GM23338 (cell line): ENCODE data around the gene SLC1A3. TPM values are rescaled to one million over a fixed set of nuclear protein-coding genes. Genes with fewer than 3 reads are reported as not detected.

ENCODE experiments used
- ATAC-seq: fragments of 200-7000 bp; cut with Tn5 transposase; 3 replicates; pipeline ENCODE4 v1.9.1; 2020
- DNase-seq: peaks from one replicate; pipeline ENCODE4 v3.0.0-alpha.2; 2015; ENCODE audit warnings: low spot score
- H2AFZ ChIP-seq: fragments of 200-600 bp; sonication (generic); 2 replicates; pipeline ENCODE4 v1.8.0; 2016; ENCODE audit warnings: antibody characterized with exemption, mild to moderate bottlenecking, moderate library complexity
- H3F3A ChIP-seq: fragments of 200-600 bp; sonication (generic); replicated peaks from 2 replicates; pipeline ENCODE4 v1.8.0; 2017; ENCODE audit warnings: antibody characterized with exemption, mixed run types, low read depth
- H3K27ac ChIP-seq: fragments of 200-600 bp; sonication (generic); 2 replicates; pipeline ENCODE4 v1.6.1; 2016; ENCODE audit warnings: low read depth
- H3K27me3 ChIP-seq: fragments of 200-600 bp; sonication (generic); 2 replicates; pipeline ENCODE4 v1.8.0; 2016; ENCODE audit warnings: mild to moderate bottlenecking, mixed run types, moderate library complexity; ENCODE audit not compliant: insufficient read depth
- H3K36me3 ChIP-seq: fragments of 200-600 bp; sonication (generic); 2 replicates; pipeline ENCODE4 v1.8.0; 2016; ENCODE audit warnings: mild to moderate bottlenecking; ENCODE audit not compliant: insufficient read depth
- H3K4me1 ChIP-seq: fragments of 200-600 bp; sonication (generic); 2 replicates; pipeline ENCODE4 v1.8.0; 2016; ENCODE audit warnings: mild to moderate bottlenecking, moderate library complexity; ENCODE audit not compliant: insufficient read depth
- H3K4me2 ChIP-seq: fragments of 200-600 bp; sonication (generic); 2 replicates; pipeline ENCODE4 v1.7.1; 2017; ENCODE audit warnings: mixed run types
- H3K4me3 ChIP-seq: fragments of 200-600 bp; sonication (generic); 2 replicates; pipeline ENCODE4 v1.6.1; 2016; ENCODE audit warnings: mixed run types
- H3K79me2 ChIP-seq: fragments of 200-600 bp; sonication (generic); replicated peaks from 2 replicates; pipeline ENCODE4 v1.8.0; 2017; ENCODE audit warnings: mild to moderate bottlenecking; ENCODE audit not compliant: insufficient read depth
- H3K9me2 ChIP-seq: fragments of 200-600 bp; sonication (generic); 2 replicates; pipeline ENCODE4 v1.8.0; 2017; ENCODE audit not compliant: insufficient read depth
- H4K20me1 ChIP-seq: fragments of 200-600 bp; sonication (generic); replicated peaks from 2 replicates; pipeline ENCODE4 v1.8.0; 2017; ENCODE audit warnings: mild to moderate bottlenecking; ENCODE audit not compliant: insufficient read depth
- H3K27ac Mint-ChIP-seq: 2 replicates; pipeline ENCODE4 v1.8.0; 2020; ENCODE audit warnings: inconsistent platforms, mild to moderate bottlenecking, moderate library complexity, mixed read lengths
- H3K27me3 Mint-ChIP-seq: 3 replicates; pipeline ENCODE4 v1.8.0; 2022; ENCODE audit warnings: low read depth, mild to moderate bottlenecking, moderate library complexity, mixed read lengths, inconsistent platforms; ENCODE audit not compliant: insufficient read depth, poor library complexity
- H3K36me3 Mint-ChIP-seq: 3 replicates; pipeline ENCODE4 v1.8.0; 2021; ENCODE audit warnings: low read depth, mild to moderate bottlenecking, inconsistent platforms, moderate library complexity, mixed read lengths
- H3K4me1 Mint-ChIP-seq: 3 replicates; pipeline ENCODE4 v1.8.0; 2020; ENCODE audit warnings: mild to moderate bottlenecking, inconsistent platforms, mixed read lengths
- H3K4me3 Mint-ChIP-seq: 3 replicates; pipeline ENCODE4 v1.8.0; 2021; ENCODE audit warnings: moderate library complexity, mild to moderate bottlenecking, inconsistent platforms, mixed read lengths
- H3K9me3 Mint-ChIP-seq: 3 replicates; pipeline ENCODE4 v1.8.0; 2020; ENCODE audit warnings: moderate library complexity, mild to moderate bottlenecking, inconsistent platforms, mixed read lengths
- CREB1 ChIP-seq: fragments of 250-450 bp; sonication (Bioruptor Pico); IDR thresholded peaks from 2 replicates; pipeline ENCODE4 v1.5.0; 2020; ENCODE audit warnings: low read depth, mild to moderate bottlenecking, moderate library complexity
- CTCF ChIP-seq, 2 experiments: fragments of 200-600 bp in 1 of 2; sonication (generic) in 1 of 2; conservative IDR thresholded peaks; 2 replicates each; pipeline versions ENCODE4 v1.5.1 to v1.6.1; 2016 to 2017; ENCODE audit warnings: antibody characterized with exemption in 2 of 2, low read depth in 2 of 2, mild to moderate bottlenecking in 2 of 2, moderate library complexity in 1 of 2
- ETS1 ChIP-seq: IDR thresholded peaks from 2 replicates; pipeline ENCODE4 v1.6.1; 2016; ENCODE audit warnings: antibody characterized with exemption
- EZH2 ChIP-seq: fragments of 200-600 bp; sonication (generic); IDR thresholded peaks from one replicate; pipeline ENCODE4 v1.8.0; 2017; ENCODE audit warnings: antibody characterized with exemption, mild to moderate bottlenecking, low read depth; ENCODE audit not compliant: unreplicated experiment
- EZH2phosphoT487 ChIP-seq: fragments of 200-600 bp; sonication (generic); IDR thresholded peaks from one replicate; pipeline ENCODE4 v1.8.1; 2018; ENCODE audit warnings: antibody characterized with exemption; ENCODE audit not compliant: unreplicated experiment
- JUNB ChIP-seq: IDR thresholded peaks from one replicate; pipeline ENCODE4 v1.6.1; 2016; ENCODE audit warnings: antibody characterized with exemption; ENCODE audit not compliant: unreplicated experiment
- NANOG ChIP-seq: IDR thresholded peaks from 2 replicates; pipeline ENCODE4 v1.6.1; 2016; ENCODE audit warnings: antibody characterized with exemption, borderline replicate concordance
- POLR2AphosphoS5 ChIP-seq: IDR thresholded peaks from 2 replicates; pipeline ENCODE4 v1.6.1; 2016; ENCODE audit warnings: antibody characterized with exemption, low read depth
- STAT1 ChIP-seq: IDR thresholded peaks from one replicate; pipeline ENCODE4 v1.6.1; 2016; ENCODE audit warnings: antibody characterized with exemption; ENCODE audit not compliant: unreplicated experiment
- ZNF114 ChIP-seq: fragments of 250-450 bp; sonication (Bioruptor Pico); IDR thresholded peaks from 2 replicates; pipeline ENCODE4 v1.5.0; 2020; ENCODE audit warnings: mild to moderate bottlenecking, moderate library complexity
- ZNF331 ChIP-seq: fragments of 250-450 bp; sonication (Bioruptor Pico); IDR thresholded peaks from 2 replicates; pipeline ENCODE4 v1.5.0; 2020; ENCODE audit warnings: low read depth, mild to moderate bottlenecking, moderate library complexity
- ZNF462 ChIP-seq: fragments of 250-450 bp; sonication (Bioruptor Pico); IDR thresholded peaks from 2 replicates; pipeline ENCODE4 v1.5.0; 2020; ENCODE audit warnings: mild to moderate bottlenecking, moderate library complexity
- polyA plus RNA-seq: library from polyadenylated mRNA; unstranded; fragments of >200 nt; fragmentation: Nextera tagmentation; extraction: Ambion mirVana; gene quantifications from 2 replicates; pipeline ENCODE4 v1.2.1, GENCODE V29; 2016
- total RNA-seq: library from RNA; depleted of rRNA; stranded (reverse); fragments of >200 nt; shearing (Covaris generic); gene quantifications from 2 replicates; pipeline ENCODE4 v1.2.3, GENCODE V29; 2014

The SLC1A3 gene
- total and polyA plus RNA-seq, 2 experiments from 2014 or later: 29.0 to 40.7 TPM

- H3K9me3 Mint-ChIP-seq: no peaks in the 10 kb centered on the region
- H2AFZ ChIP-seq: no peak overlapping the region
- H3K36me3 ChIP-seq: no peaks in the 10 kb centered on the region
- H3K4me3 ChIP-seq: no peak overlapping the region
- TF ChIP-seq EZH2phosphoT487 (no peak), JUNB (no peak), ZNF331 (CRISPR knock-in tag) (no peak)
- H3K79me2 ChIP-seq: no peaks in the 10 kb centered on the region
- no peak for DNase-seq
- H3K4me1 ChIP-seq: no peaks in the 10 kb centered on the region; the same call in 1 of the 2 replicates
- no peaks in the 10 kb centered on the region for H3K9me2 ChIP-seq
- H3K27ac Mint-ChIP-seq: no peak overlapping the region
- no peak overlapping the region for H3K27ac ChIP-seq
- H3K4me1 Mint-ChIP-seq: peaks cover 6% of the 10 kb centered on the region
- H3K4me3 Mint-ChIP-seq: no peak overlapping the region
- no peaks in the 10 kb centered on the region for H4K20me1 ChIP-seq
- no peak for ATAC-seq
- no peak overlapping the region for H3K4me2 ChIP-seq
- no peaks in the 10 kb centered on the region for H3F3A ChIP-seq
- H3K27me3 Mint-ChIP-seq: peaks cover 6% of the 10 kb centered on the region
- H3K36me3 Mint-ChIP-seq: no peaks in the 10 kb centered on the region
- no peaks in the 10 kb centered on the region for H3K27me3 ChIP-seq
Observed at GRCh38 chr5:36730537-36731216, 124.3 kb downstream of the SLC1A3 start.

- no peak overlapping the region for H3K27ac Mint-ChIP-seq
- TF ChIP-seq CREB1 (CRISPR knock-in tag) (no peak), STAT1 (no peak), ETS1 (no peak), EZH2 (no peak), EZH2phosphoT487 (no peak), ZNF114 (CRISPR knock-in tag) (no peak), JUNB (no peak), ZNF462 (CRISPR knock-in tag) (no peak), CTCF (conservative IDR thresholded peaks at IDR 0.05; ENCODE audit: low read depth in 2 of 2) (no peak), NANOG (no peak), ZNF331 (CRISPR knock-in tag) (no peak), POLR2AphosphoS5 (no peak)
Observed at GRCh38 chr5:36733183-36733582, 126.8 kb downstream of the SLC1A3 start.

More at GRCh38 chr5:36733183-36733582, 126.8 kb downstream of the SLC1A3 start:
- no peaks in the 10 kb centered on the region for H3K4me1 ChIP-seq
- Mint-ChIP-seq H3K4me3 (no peak overlapping the region), H3K27me3 (peaks cover 4% of the 10 kb centered on the region), H3K36me3 (no peaks in the 10 kb centered on the region), H3K9me3 (no peaks in the 10 kb centered on the region), H3K4me1 (peaks cover 5% of the 10 kb centered on the region; the same call in 2 of the 3 replicates)
- H2AFZ ChIP-seq: no peak overlapping the region
- H3K4me2 ChIP-seq: no peak overlapping the region
- H3K9me2 ChIP-seq: no peaks in the 10 kb centered on the region
- DNase-seq (peak; percentile 35), ATAC-seq (peak; percentile 19; the same call in 1 of the 3 replicates)
- no peaks in the 10 kb centered on the region for H3F3A ChIP-seq
- H3K27me3 ChIP-seq: no peaks in the 10 kb centered on the region
- no peaks in the 10 kb centered on the region for H4K20me1 ChIP-seq
- no peak overlapping the region for H3K27ac ChIP-seq
- H3K36me3 ChIP-seq: no peaks in the 10 kb centered on the region
- no peak overlapping the region for H3K4me3 ChIP-seq
- H3K79me2 ChIP-seq: no peaks in the 10 kb centered on the region
